Tibial artery (tissue), 4 donors: ENCODE measurements around the gene SUPT6H.

Experiments used
- DNase-seq, 2 donors: peaks; one replicate each; pipeline ENCODE4 v3.0.0-alpha.2; 2019
- H3K27ac ChIP-seq, 2 donors: fragments of 200-600 bp; sonication (generic) in 1 of 2; 1 replicate in 1 of 2; 2 replicates in 1 of 2; pipeline ENCODE4 v1.5.1; 2018 to 2019; ENCODE audit warnings: mild to moderate bottlenecking in 1 of 2
- H3K27me3 ChIP-seq, 2 donors: fragments of 200-600 bp; sonication (generic) in 1 of 2; one replicate each; pipeline versions ENCODE4 v1.5.1 to v1.6.0; 2016 to 2019
- H3K36me3 ChIP-seq, 3 donors: fragments of 200-600 bp; sonication (generic) in 2 of 3; one replicate each; pipeline ENCODE4 v1.5.1; 2016 to 2019; ENCODE audit warnings: mild to moderate bottlenecking in 2 of 3
- H3K4me1 ChIP-seq, 4 donors: fragments of 200-600 bp; sonication (generic) in 2 of 4; 1 replicate in 3 of 4; 2 replicates in 1 of 4; pipeline ENCODE4 v1.5.1; 2016 to 2019
- H3K4me3 ChIP-seq, 2 donors: fragments of 200-600 bp; sonication (generic) in 1 of 2; 1 replicate in 1 of 2; 2 replicates in 1 of 2; pipeline ENCODE4 v1.5.1; 2018 to 2019; ENCODE audit warnings: mild to moderate bottlenecking in 2 of 2
- H3K9me3 ChIP-seq, 3 donors: fragments of 200-600 bp; sonication (generic) in 1 of 3; one replicate each; pipeline ENCODE4 v1.5.1; 2016 to 2019
- intact Hi-C: fragments of 100-400 bp; cut with DNase I; formaldehyde crosslinking; loops from one replicate; pipeline ENCODE4 v1.15.0; 2023; ENCODE audit warnings: low total_unique reads
- TF ChIP-seq, protein P1 (sequence below), 2 experiments: fragments of 200-600 bp in 1 of 2; fragments of 450-650 bp in 1 of 2; IDR thresholded peaks; one replicate each; pipeline ENCODE4 v1.5.1; 2017 to 2019; ENCODE audit warnings: antibody characterized with exemption in 2 of 2, mild to moderate bottlenecking in 1 of 2, moderate library complexity in 1 of 2

SUPT6H gene

GRCh38 chr17:28615260-28615940, 46.6 kb upstream of the SUPT6H start:
- intact Hi-C loops: no loop called here
- Histone ChIP-seq H3K4me1 (no peaks in the 10 kb centered on the region), H3K27me3 (no peaks in the 10 kb centered on the region), H3K4me3 (no peak overlapping the region), H3K36me3 (peaks cover 58 to 90% (median 59%) of the 10 kb centered on the region in 3 donors), H3K9me3 (no peaks in the 10 kb centered on the region), H3K27ac (no peak overlapping the region)
- DNase-seq: no peak
- TF ChIP-seq, protein P1, sequence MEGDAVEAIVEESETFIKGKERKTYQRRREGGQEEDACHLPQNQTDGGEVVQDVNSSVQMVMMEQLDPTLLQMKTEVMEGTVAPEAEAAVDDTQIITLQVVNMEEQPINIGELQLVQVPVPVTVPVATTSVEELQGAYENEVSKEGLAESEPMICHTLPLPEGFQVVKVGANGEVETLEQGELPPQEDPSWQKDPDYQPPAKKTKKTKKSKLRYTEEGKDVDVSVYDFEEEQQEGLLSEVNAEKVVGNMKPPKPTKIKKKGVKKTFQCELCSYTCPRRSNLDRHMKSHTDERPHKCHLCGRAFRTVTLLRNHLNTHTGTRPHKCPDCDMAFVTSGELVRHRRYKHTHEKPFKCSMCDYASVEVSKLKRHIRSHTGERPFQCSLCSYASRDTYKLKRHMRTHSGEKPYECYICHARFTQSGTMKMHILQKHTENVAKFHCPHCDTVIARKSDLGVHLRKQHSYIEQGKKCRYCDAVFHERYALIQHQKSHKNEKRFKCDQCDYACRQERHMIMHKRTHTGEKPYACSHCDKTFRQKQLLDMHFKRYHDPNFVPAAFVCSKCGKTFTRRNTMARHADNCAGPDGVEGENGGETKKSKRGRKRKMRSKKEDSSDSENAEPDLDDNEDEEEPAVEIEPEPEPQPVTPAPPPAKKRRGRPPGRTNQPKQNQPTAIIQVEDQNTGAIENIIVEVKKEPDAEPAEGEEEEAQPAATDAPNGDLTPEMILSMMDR (IDR thresholded peaks at IDR 0.05): no peak

GRCh38 chr17:28616281-28616680, 45.7 kb upstream of the SUPT6H start:
- intact Hi-C loops: no loop called here
- no peak for DNase-seq
- TF ChIP-seq, protein P1 (IDR thresholded peaks at IDR 0.05): no peak

GRCh38 chr17:28618464-28618863, 43.5 kb upstream of the SUPT6H start:
- H3K9me3 ChIP-seq: no peaks in the 10 kb centered on the region
- no peak overlapping the region for H3K27ac ChIP-seq
- TF ChIP-seq, protein P1 (IDR thresholded peaks at IDR 0.05): no peak
- H3K4me1 ChIP-seq: no peaks in the 10 kb centered on the region
- no peak overlapping the region for H3K4me3 ChIP-seq
- H3K27me3 ChIP-seq: no peaks in the 10 kb centered on the region
- peaks cover 88 to 100% (median 89%) of the 10 kb centered on the region in 3 donors for H3K36me3 ChIP-seq
- no peak for DNase-seq
- intact Hi-C loops: no loop called here

More at GRCh38 chr17:28616281-28616680, 45.7 kb upstream of the SUPT6H start:
- H3K4me3 ChIP-seq: no peak overlapping the region
- H3K36me3 ChIP-seq: peaks cover 67 to 90% (median 68%) of the 10 kb centered on the region in 3 donors
- H3K9me3 ChIP-seq: no peaks in the 10 kb centered on the region
- H3K4me1 ChIP-seq: no peaks in the 10 kb centered on the region
- H3K27ac ChIP-seq: no peak overlapping the region
- no peaks in the 10 kb centered on the region for H3K27me3 ChIP-seq

DNA sequence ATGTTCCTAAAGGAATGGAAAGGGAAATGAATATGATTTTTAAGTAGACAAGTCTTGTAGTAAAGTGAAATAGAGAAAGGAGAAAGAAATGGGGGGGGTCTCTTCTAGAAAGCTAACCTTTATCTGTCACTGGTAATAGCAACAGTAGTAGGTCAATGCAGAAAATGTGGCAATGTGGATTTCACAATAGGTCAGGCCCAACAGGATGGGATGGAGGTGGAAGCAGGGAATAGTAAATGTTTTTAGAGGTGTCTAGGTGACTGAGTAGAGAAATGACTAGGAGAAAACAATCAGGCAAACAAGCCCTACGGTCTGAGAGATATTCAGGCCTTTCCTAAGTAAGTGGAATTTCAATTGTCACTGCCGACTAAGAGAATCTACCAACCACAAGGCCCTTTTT, 42.0 kb upstream of the SUPT6H start:
- H3K9me3 ChIP-seq: no peaks in the 10 kb centered on the region
- DNase-seq: no peak
- H3K27ac ChIP-seq: no peak overlapping the region
- H3K36me3 ChIP-seq: peaks cover 93 to 100% (median 99%) of the 10 kb centered on the region in 3 donors
- TF ChIP-seq, protein P1 (IDR thresholded peaks at IDR 0.05): no peak
- H3K4me1 ChIP-seq: no peaks in the 10 kb centered on the region
- intact Hi-C loops: no loop called here
- no peak overlapping the region for H3K4me3 ChIP-seq
- no peaks in the 10 kb centered on the region for H3K27me3 ChIP-seq

DNA sequence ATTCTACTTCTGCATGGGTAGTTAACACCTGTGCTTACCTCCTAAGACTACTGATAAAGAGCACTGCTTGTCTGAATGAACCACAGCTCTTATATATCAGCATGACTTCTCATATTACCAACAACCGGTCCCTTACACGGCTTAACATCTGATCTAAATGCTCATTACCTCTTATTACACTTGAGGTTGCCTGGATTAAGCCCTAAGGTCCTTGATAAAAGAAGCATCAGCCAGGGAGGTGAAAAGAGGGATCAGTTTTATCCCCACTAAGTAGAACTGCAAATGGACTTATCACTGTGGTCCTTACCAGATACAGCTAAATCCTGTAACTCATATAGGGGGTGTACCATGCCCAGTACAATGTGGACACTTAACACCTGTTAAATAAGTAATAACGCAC, 39.8 kb upstream of the SUPT6H start:
- Histone ChIP-seq H3K27me3 (no peaks in the 10 kb centered on the region), H3K36me3 (peaks cover 81 to 98% (median 90%) of the 10 kb centered on the region in 3 donors), H3K9me3 (no peaks in the 10 kb centered on the region), H3K4me1 (no peaks in the 10 kb centered on the region), H3K27ac (no peak overlapping the region), H3K4me3 (no peak overlapping the region)
- TF ChIP-seq, protein P1 (IDR thresholded peaks at IDR 0.05): no peak
- intact Hi-C loops: no loop called here
- no peak for DNase-seq
